Measurements from ENCODE around the gene LUC7L3. TPM values are rescaled to one million over a fixed set of nuclear protein-coding genes. Genes with fewer than 3 reads are reported as not detected.

LUC7L3 gene
- total and polyA plus RNA-seq, 2 donors (not counting 1 experiment from before 2014, with no cell fraction given): 42.9 to 311 TPM

- H3K27ac ChIP-seq (ENCODE audit: low read length in 2 of 2): no peak overlapping the region
- peaks cover 0 to under 1% (median 0%) of the 10 kb centered on the region in 4 experiments for H3K27me3 ChIP-seq (replicated peaks in 1 of 4; ENCODE audit: control extremely low read depth in 1 of 4, control insufficient read depth in 3 of 4, insufficient read depth in 4 of 4, low read length in 3 of 4)
- intact Hi-C loops (cut with micrococcal nuclease): no loop called here
- H4K20me1 ChIP-seq (ENCODE audit: control insufficient read depth, insufficient read depth, low read length, poor library complexity, severe bottlenecking): no peaks in the 10 kb centered on the region
- H3K9me3 Mint-ChIP-seq (ENCODE audit: insufficient read depth): no peaks in the 10 kb centered on the region
- H3K4me1 Mint-ChIP-seq: peaks cover 4% of the 10 kb centered on the region
- no peak for ATAC-seq (ENCODE audit: low read depth)
- DNase-seq: no peak
- CTCF ChIA-PET: no interaction called here
- no peak overlapping the region for H3K4me3 Mint-ChIP-seq
- no peak overlapping the region for H3K9ac ChIP-seq (ENCODE audit: low read length)
- POLR2A ChIA-PET: no interaction called here
- WGBS (ENCODE audit: insufficient coverage): no CpG with 5 or more reads among the region's 1 CpG
- no peak overlapping the region for H3K27ac Mint-ChIP-seq
- peaks cover 22% of the 10 kb centered on the region for H3K27me3 Mint-ChIP-seq
- no peaks in the 10 kb centered on the region for H3K36me3 ChIP-seq (replicated peaks in 1 of 2; ENCODE audit: control extremely low read depth in 1 of 2, control insufficient read depth in 1 of 2, extremely low read depth in 1 of 2, insufficient read depth in 2 of 2, low read length in 1 of 2)
- H3K9me3 ChIP-seq (ENCODE audit: control extremely low read depth in 1 of 3, control insufficient read depth in 2 of 3, insufficient read depth in 1 of 3, low read length in 2 of 3): no peaks in the 10 kb centered on the region
- no peak overlapping the region for H3K4me2 ChIP-seq (replicated peaks; ENCODE audit: low read depth, low read length, poor library complexity, severe bottlenecking)
- H3K4me1 ChIP-seq (ENCODE audit: control insufficient read depth in 2 of 2, insufficient read depth in 2 of 2, low read length in 2 of 2): peaks cover 0 to 3% of the 10 kb centered on the region in 2 donors
- H3K79me2 ChIP-seq (ENCODE audit: control insufficient read depth, insufficient read depth, low read length): no peaks in the 10 kb centered on the region
- no peak overlapping the region for H2AFZ ChIP-seq (ENCODE audit: insufficient read depth, low read depth, low read length, poor library complexity, severe bottlenecking)
- TF ChIP-seq CTCF (IDR thresholded peaks at IDR 0.05): no peak
- TF ChIP-seq EZH2 (IDR thresholded peaks at IDR 0.05; ENCODE audit: borderline replicate concordance, insufficient read depth, low read depth, low read length, poor library complexity, severe bottlenecking): no peak
- no peak overlapping the region for H3K4me3 ChIP-seq (ENCODE audit: control extremely low read depth in 1 of 5, extremely low read depth in 1 of 5, insufficient read depth in 1 of 5, low read depth in 2 of 5, low read length in 4 of 5)
These were observed 34.1 kb upstream of the LUC7L3 start for GRCh38 chr17:50685334-50685665.

- no peak overlapping the region for H3K9ac ChIP-seq (ENCODE audit: low read length)
- intact Hi-C loops (cut with micrococcal nuclease): no loop called here
- CTCF ChIA-PET: interaction anchor here (1.1 kb wide), 1 partner anchor 11 kb away, joined by 3 read pairs; no protein-coding TSS in a partner anchor
- H3K4me1 ChIP-seq (ENCODE audit: control insufficient read depth in 2 of 2, insufficient read depth in 2 of 2, low read length in 2 of 2): peaks cover 0 to 3% of the 10 kb centered on the region in 2 donors
- H3K27me3 Mint-ChIP-seq: peaks cover 18% of the 10 kb centered on the region
- no peak overlapping the region for H3K4me3 ChIP-seq (ENCODE audit: control extremely low read depth in 1 of 5, extremely low read depth in 1 of 5, insufficient read depth in 1 of 5, low read depth in 2 of 5, low read length in 4 of 5)
- ATAC-seq (ENCODE audit: low read depth) (no peak), DNase-seq (no peak)
- H3K4me1 Mint-ChIP-seq: peaks cover 4% of the 10 kb centered on the region
- no peaks in the 10 kb centered on the region for H4K20me1 ChIP-seq (ENCODE audit: control insufficient read depth, insufficient read depth, low read length, poor library complexity, severe bottlenecking)
- H3K9me3 Mint-ChIP-seq (ENCODE audit: insufficient read depth): no peaks in the 10 kb centered on the region
- TF ChIP-seq CTCF (IDR thresholded peaks at IDR 0.05) (no peak), EZH2 (IDR thresholded peaks at IDR 0.05; ENCODE audit: borderline replicate concordance, insufficient read depth, low read depth, low read length, poor library complexity, severe bottlenecking) (no peak)
- POLR2A ChIA-PET: no interaction called here
- no peaks in the 10 kb centered on the region for H3K79me2 ChIP-seq (ENCODE audit: control insufficient read depth, insufficient read depth, low read length)
- no peak overlapping the region for H3K4me2 ChIP-seq (replicated peaks; ENCODE audit: low read depth, low read length, poor library complexity, severe bottlenecking)
- no peak overlapping the region for H3K27ac ChIP-seq (ENCODE audit: low read length in 2 of 2)
- no peak overlapping the region for H2AFZ ChIP-seq (ENCODE audit: insufficient read depth, low read depth, low read length, poor library complexity, severe bottlenecking)
- no peak overlapping the region for H3K27ac Mint-ChIP-seq
- no peaks in the 10 kb centered on the region for H3K36me3 ChIP-seq (replicated peaks in 1 of 2; ENCODE audit: control extremely low read depth in 1 of 2, control insufficient read depth in 1 of 2, extremely low read depth in 1 of 2, insufficient read depth in 2 of 2, low read length in 1 of 2)
- WGBS (ENCODE audit: insufficient coverage): 92% methylated on average over 15 of the region's 17 CpGs
- no peaks in the 10 kb centered on the region for H3K9me3 ChIP-seq (ENCODE audit: control extremely low read depth in 1 of 3, control insufficient read depth in 2 of 3, insufficient read depth in 1 of 3, low read length in 2 of 3)
- no peaks in the 10 kb centered on the region for H3K27me3 ChIP-seq (replicated peaks in 1 of 4; ENCODE audit: control extremely low read depth in 1 of 4, control insufficient read depth in 3 of 4, insufficient read depth in 4 of 4, low read length in 3 of 4)
- H3K4me3 Mint-ChIP-seq: no peak overlapping the region
These were observed 33.5 kb upstream of the LUC7L3 start for GRCh38 chr17:50685691-50686493.

Data from B cell (primary cell).